GM13977 (cell line): ENCODE data around the gene HOMEZ.
A peak's percentile ranks its signal among the peaks of the same experiment; 100 is the strongest.
"Not testable (repeated sequence)": the region's sequence is repeated elsewhere in the genome, so short reads cannot be mapped to it uniquely, and the experiment has no call there.

Experiments
- DNase-seq: peaks from one replicate; pipeline ENCODE4 v3.0.0; 2012; ENCODE audit warnings: low spot score
- in situ Hi-C: fragments of 300-500 bp; cut with MboI; formaldehyde crosslinking; loops from one replicate; pipeline ENCODE4 v1.12.0; 2022; ENCODE audit warnings: low sequenced_read_pairs, low pct_unique_long_range_greater_than_20kb, mixed read lengths, inconsistent platforms; ENCODE audit not compliant: unreplicated experiment
- TF ChIP-seq, protein P1 (sequence below): IDR thresholded peaks from 2 replicates; pipeline ENCODE4 v1.5.1; 2012; ENCODE audit warnings: mild to moderate bottlenecking, control low read depth; ENCODE audit not compliant: insufficient read depth; ENCODE audit errors: extremely low read depth, missing control alignments

The HOMEZ gene

DNA sequence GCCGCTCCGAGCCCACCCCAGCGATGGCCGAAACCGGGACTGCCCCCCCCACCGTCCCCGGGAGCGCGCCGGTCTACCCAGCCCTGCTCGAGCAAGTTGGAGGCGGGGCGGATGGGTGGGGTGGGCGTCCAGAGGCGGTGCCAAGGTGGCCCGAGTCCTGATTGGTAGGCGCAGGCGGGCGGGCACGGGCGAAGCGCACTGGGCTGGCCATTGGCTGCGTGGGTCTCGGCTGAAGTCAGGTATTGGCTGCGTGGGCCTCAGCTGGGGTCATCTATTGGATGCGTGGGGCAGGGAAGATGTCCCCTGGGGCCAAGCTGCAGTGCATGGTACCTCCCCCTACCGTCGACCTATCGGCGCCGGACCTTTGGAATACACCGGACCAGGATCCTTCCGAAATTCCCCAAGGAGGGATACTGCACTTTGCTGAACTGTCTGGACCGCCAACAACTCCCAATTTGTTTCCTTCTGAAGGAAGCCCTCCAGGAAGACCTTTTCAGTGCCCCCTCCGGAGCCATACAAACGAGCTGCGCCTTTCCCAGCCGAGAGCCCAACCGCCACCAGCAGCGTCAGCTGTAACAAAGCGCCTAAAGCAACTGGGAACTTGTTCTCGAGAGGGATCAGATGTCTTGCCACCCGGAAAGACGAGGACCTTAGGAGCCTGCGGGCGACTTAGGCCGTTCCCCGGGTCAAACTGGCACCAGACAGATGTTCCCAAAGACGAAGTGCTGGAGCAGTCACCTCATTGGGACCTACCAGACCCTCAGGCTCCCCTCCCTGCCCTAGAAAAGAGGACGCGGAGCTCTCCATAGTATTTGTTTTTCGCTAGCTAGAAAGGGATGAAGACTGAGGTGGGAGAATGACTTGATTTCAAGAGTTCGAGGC lies at the start of gene HOMEZ:
Gene HOMEZ, minus strand, starts transcription at position 113 of the 882 bp plus-strand sequence. CDS start 180 bp downstream, outside the sequence.
- peak; percentile 97 for DNase-seq
- TF ChIP-seq, protein P1, sequence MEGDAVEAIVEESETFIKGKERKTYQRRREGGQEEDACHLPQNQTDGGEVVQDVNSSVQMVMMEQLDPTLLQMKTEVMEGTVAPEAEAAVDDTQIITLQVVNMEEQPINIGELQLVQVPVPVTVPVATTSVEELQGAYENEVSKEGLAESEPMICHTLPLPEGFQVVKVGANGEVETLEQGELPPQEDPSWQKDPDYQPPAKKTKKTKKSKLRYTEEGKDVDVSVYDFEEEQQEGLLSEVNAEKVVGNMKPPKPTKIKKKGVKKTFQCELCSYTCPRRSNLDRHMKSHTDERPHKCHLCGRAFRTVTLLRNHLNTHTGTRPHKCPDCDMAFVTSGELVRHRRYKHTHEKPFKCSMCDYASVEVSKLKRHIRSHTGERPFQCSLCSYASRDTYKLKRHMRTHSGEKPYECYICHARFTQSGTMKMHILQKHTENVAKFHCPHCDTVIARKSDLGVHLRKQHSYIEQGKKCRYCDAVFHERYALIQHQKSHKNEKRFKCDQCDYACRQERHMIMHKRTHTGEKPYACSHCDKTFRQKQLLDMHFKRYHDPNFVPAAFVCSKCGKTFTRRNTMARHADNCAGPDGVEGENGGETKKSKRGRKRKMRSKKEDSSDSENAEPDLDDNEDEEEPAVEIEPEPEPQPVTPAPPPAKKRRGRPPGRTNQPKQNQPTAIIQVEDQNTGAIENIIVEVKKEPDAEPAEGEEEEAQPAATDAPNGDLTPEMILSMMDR, result no peak
- in situ Hi-C loops, result no loop called here

GRCh38 chr14:23335623-23336022 lies 49.7 kb upstream of the HOMEZ start:
- no peak for DNase-seq
- in situ Hi-C loops, result no loop called here
- TF ChIP-seq, protein P1, result no peak

- in situ Hi-C loops, result no loop called here
- TF ChIP-seq, protein P1, result peak; percentile 88
- peak; percentile 86 for DNase-seq
Measured at GRCh38 chr14:23327947-23328744, 42.2 kb upstream of the HOMEZ start.

GRCh38 chr14:23326491-23327332 lies 40.8 kb upstream of the HOMEZ start:
- TF ChIP-seq, protein P1, result no peak
- in situ Hi-C loops, result no loop called here
- no peak for DNase-seq

DNA sequence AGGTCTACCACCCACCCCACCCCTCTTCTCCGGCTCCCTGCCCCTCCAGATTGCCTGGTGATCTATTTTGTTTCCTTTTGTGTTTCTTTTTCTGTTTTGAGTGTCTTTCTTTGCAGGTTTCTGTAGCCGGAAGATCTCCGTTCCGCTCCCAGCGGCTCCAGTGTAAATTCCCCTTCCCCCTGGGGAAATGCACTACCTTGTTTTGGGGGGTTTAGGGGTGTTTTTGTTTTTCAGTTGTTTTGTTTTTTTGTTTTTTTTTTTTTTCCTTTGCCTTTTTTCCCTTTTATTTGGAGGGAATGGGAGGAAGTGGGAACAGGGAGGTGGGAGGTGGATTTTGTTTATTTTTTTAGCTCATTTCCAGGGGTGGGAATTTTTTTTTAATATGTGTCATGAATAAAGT lies 39.8 kb upstream of the HOMEZ start:
- in situ Hi-C loops, DNase-seq: not testable (repeated sequence)

- in situ Hi-C loops, result no loop called here
- TF ChIP-seq, protein P1, result no peak
- DNase-seq, result no peak
Measured at GRCh38 chr14:23324993-23325392, 39.1 kb upstream of the HOMEZ start.
